ENCODE data around the gene GLIPR1L2.

GLIPR1L2 gene

GRCh38 chr12:75389706-75390105, 1.2 kb upstream of the GLIPR1L2 start:
- no peak for TF ChIP-seq CTCF (IDR thresholded peaks at IDR 0.05; ENCODE audit: borderline replicate concordance, control extremely low read depth, extremely low read depth, insufficient read depth, missing control alignments)
- in situ Hi-C loops (cut with MboI; ENCODE audit: low sequenced_read_pairs, unreplicated experiment), result no loop called here
- DNase-seq (ENCODE audit: low spot score), result no peak

- DNase-seq (ENCODE audit: low spot score), result no peak
Measured at GRCh38 chr12:75390156-75390898, 562 bp upstream of the GLIPR1L2 start.

GRCh38 chr12:75404231-75404630, 13.3 kb downstream of the GLIPR1L2 start:
- in situ Hi-C loops (cut with MboI; ENCODE audit: low sequenced_read_pairs, unreplicated experiment), result no loop called here
- TF ChIP-seq CTCF (IDR thresholded peaks at IDR 0.05; ENCODE audit: borderline replicate concordance, control extremely low read depth, extremely low read depth, insufficient read depth, missing control alignments), result no peak
- DNase-seq (ENCODE audit: low spot score), result no peak

More at GRCh38 chr12:75390156-75390898, 562 bp upstream of the GLIPR1L2 start:
- no peak for TF ChIP-seq CTCF (IDR thresholded peaks at IDR 0.05; ENCODE audit: borderline replicate concordance, control extremely low read depth, extremely low read depth, insufficient read depth, missing control alignments)
- in situ Hi-C loops (cut with MboI; ENCODE audit: low sequenced_read_pairs, unreplicated experiment), result no loop called here

GRCh38 chr12:75407683-75408082, 16.8 kb downstream of the GLIPR1L2 start:
- in situ Hi-C loops (cut with MboI; ENCODE audit: low sequenced_read_pairs, unreplicated experiment), result no loop called here
- no peak for TF ChIP-seq CTCF (IDR thresholded peaks at IDR 0.05; ENCODE audit: borderline replicate concordance, control extremely low read depth, extremely low read depth, insufficient read depth, missing control alignments)
- no peak for DNase-seq (ENCODE audit: low spot score)

GRCh38 chr12:75409830-75410229, 18.9 kb downstream of the GLIPR1L2 start:
- in situ Hi-C loops (cut with MboI; ENCODE audit: low sequenced_read_pairs, unreplicated experiment), result no loop called here
- no peak for DNase-seq (ENCODE audit: low spot score)
- TF ChIP-seq CTCF (IDR thresholded peaks at IDR 0.05; ENCODE audit: borderline replicate concordance, control extremely low read depth, extremely low read depth, insufficient read depth, missing control alignments), result no peak

GRCh38 chr12:75414671-75415070, 23.8 kb downstream of the GLIPR1L2 start:
- DNase-seq (ENCODE audit: low spot score), result no peak
- no peak for TF ChIP-seq CTCF (IDR thresholded peaks at IDR 0.05; ENCODE audit: borderline replicate concordance, control extremely low read depth, extremely low read depth, insufficient read depth, missing control alignments)
- in situ Hi-C loops (cut with MboI; ENCODE audit: low sequenced_read_pairs, unreplicated experiment), result no loop called here
